ENCODE data around the gene TSPAN15.

TSPAN15 gene

DNA sequence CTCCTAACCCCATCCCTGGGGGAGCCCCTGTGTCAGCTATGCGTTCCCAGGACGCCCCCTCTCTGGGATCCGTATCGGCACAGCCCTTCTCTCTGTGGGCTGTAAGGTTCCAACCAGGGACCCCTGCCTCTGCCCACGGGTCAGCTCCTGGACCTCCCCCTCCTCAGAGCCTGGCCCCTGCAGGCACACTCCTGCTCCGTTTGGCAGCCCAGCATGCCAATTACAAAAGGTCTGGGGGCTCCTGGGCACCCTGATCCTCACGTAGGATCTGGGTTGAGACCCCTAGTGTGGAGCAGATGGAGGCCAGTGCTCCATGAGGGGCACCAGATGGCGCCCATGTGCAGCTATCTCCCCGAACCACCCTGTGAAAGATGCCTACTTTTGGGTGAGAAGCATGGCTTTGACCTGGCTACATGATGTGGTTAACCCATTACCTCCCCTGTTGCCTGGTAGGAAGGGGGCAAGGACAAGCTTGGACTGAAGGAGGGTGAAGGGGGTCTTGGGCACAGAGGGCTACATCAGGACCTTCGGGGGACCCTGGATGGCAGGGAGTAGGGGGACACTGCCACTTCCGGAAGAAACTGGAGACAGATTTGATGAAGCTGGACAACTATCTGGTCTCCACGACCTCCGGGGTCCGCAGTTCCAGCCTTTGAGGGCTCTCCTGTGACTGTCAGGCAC lies 43.5 kb upstream of the TSPAN15 start:
- Histone ChIP-seq H3K79me1 (ENCODE audit: low read length) (peaks cover 11% of the 10 kb centered on the region), H4K12ac (ENCODE audit: low read depth, low read length) (no peak overlapping the region), H2BK120ac (ENCODE audit: insufficient read depth, low read length, poor library complexity) (no peak overlapping the region), H3K14ac (ENCODE audit: low read length) (no peak overlapping the region), H3K79me2 (ENCODE audit: control insufficient read depth, insufficient read depth, low read length, poor library complexity) (no peaks in the 10 kb centered on the region), H3K23ac (ENCODE audit: low read length) (no peak overlapping the region), H3K27ac (ENCODE audit: low read depth, low read length) (no peak overlapping the region), H3K4ac (ENCODE audit: low read depth, low read length) (no peak overlapping the region), H2BK12ac (ENCODE audit: low read length) (no peak overlapping the region), H4K8ac (ENCODE audit: low read depth, low read length) (no peak overlapping the region), H3K4me3 (ENCODE audit: low read depth, low read length) (no peak overlapping the region), H3K27me3 (ENCODE audit: insufficient read depth, low read length) (no peaks in the 10 kb centered on the region), H2AK5ac (ENCODE audit: low read length) (no peak overlapping the region), H3K9ac (ENCODE audit: low read length) (no peak overlapping the region), H3K4me1 (ENCODE audit: control insufficient read depth in 1 of 2, insufficient read depth in 2 of 2, low read length in 2 of 2) (peaks cover 14 to 22% of the 10 kb centered on the region in 2 experiments), H2BK5ac (ENCODE audit: low read depth, low read length, poor library complexity) (no peak overlapping the region), H4K91ac (ENCODE audit: low read depth, low read length) (no peak overlapping the region), H2AFZ (ENCODE audit: insufficient read depth, low read length, poor library complexity) (no peak overlapping the region), H3K9me3 (ENCODE audit: insufficient read depth, low read depth, low read length) (no peaks in the 10 kb centered on the region), H3K18ac (ENCODE audit: low read length) (no peak overlapping the region), H3K36me3 (ENCODE audit: control insufficient read depth in 1 of 2, insufficient read depth in 2 of 2, low read length in 2 of 2) (peaks cover 3 to 10% of the 10 kb centered on the region in 2 experiments), H3K4me2 (ENCODE audit: low read length) (no peak overlapping the region)
- WGBS (ENCODE audit: extremely low coverage, insufficient coverage, insufficient read length) = no CpG with 5 or more reads among the region's 14 CpGs
- no peak for DNase-seq

DNA sequence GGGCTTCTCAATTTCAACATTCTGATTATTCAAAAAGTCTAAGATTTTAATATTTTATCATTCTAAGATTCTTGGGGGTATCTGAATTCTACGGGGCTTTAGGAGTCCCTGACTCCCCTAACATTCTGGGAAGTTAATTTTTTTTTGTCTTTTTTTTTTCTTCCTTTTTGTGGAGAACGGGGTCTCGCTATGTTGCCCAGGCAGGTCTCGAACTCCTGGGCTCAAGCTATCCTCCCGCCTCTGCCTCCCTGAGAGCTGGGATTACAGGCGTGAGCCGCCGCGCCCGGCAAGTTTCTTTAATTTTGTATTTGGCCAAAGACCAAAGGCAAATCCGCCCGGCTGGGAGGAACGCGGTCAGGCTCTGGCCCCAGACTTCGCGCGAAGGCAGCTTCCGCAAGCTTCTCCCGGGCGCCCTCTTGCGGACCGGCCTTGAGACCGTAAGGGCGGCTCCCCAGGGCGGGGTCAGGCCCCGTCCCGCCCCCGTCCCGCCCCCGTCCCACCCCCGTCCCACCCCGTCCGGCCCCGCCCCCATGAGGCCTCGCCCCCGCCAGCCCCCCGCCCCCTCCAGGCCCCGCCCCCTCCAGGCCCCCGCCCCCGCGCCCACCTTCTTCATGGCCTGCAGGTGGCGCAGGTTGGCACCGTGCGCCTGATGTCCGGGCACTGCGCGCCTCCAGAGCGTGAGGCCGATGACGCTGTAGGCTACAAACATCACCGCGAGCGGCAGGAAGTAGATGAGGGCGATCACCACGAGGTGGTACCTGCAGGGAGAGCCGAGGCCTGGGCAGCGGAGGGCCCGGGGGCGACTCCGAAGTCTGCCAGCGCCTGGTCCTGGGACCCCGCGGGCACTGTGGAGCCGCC lies 42.7 kb upstream of the TSPAN15 start:
- H3K18ac ChIP-seq (ENCODE audit: low read length) = peak overlapping the region; percentile 47
- no peak overlapping the region for H3K27ac ChIP-seq (ENCODE audit: low read depth, low read length)
- no peak overlapping the region for H3K4me3 ChIP-seq (ENCODE audit: low read depth, low read length)
- H4K12ac ChIP-seq (ENCODE audit: low read depth, low read length) = peak overlapping the region; percentile 76
- H2AK5ac ChIP-seq (ENCODE audit: low read length) = no peak overlapping the region
- H3K4me1 ChIP-seq (ENCODE audit: control insufficient read depth in 1 of 2, insufficient read depth in 2 of 2, low read length in 2 of 2) = peaks cover 14 to 22% of the 10 kb centered on the region in 2 experiments
- H4K8ac ChIP-seq (ENCODE audit: low read depth, low read length) = peak overlapping the region; percentile 69
- WGBS (ENCODE audit: extremely low coverage, insufficient coverage, insufficient read length) = no CpG with 5 or more reads among the region's 64 CpGs
- H3K23ac ChIP-seq (ENCODE audit: low read length) = no peak overlapping the region
- peak overlapping the region; percentile 63 for H4K91ac ChIP-seq (ENCODE audit: low read depth, low read length)
- H2AFZ ChIP-seq (ENCODE audit: insufficient read depth, low read length, poor library complexity) = peak overlapping the region; percentile 38
- H3K79me2 ChIP-seq (ENCODE audit: control insufficient read depth, insufficient read depth, low read length, poor library complexity) = no peaks in the 10 kb centered on the region
- no peak overlapping the region for H2BK5ac ChIP-seq (ENCODE audit: low read depth, low read length, poor library complexity)
- peak; percentile 85 to 97 for DNase-seq
- H2BK120ac ChIP-seq (ENCODE audit: insufficient read depth, low read length, poor library complexity) = peak overlapping the region; percentile 48
- H3K4ac ChIP-seq (ENCODE audit: low read depth, low read length) = no peak overlapping the region
- H3K9ac ChIP-seq (ENCODE audit: low read length) = no peak overlapping the region
- H2BK12ac ChIP-seq (ENCODE audit: low read length) = no peak overlapping the region
- H3K4me2 ChIP-seq (ENCODE audit: low read length) = peak overlapping the region; percentile 50
- peaks cover 11% of the 10 kb centered on the region for H3K79me1 ChIP-seq (ENCODE audit: low read length)
- no peaks in the 10 kb centered on the region for H3K9me3 ChIP-seq (ENCODE audit: insufficient read depth, low read depth, low read length)
- peaks cover 0 to 5% of the 10 kb centered on the region in 2 experiments for H3K36me3 ChIP-seq (ENCODE audit: control insufficient read depth in 1 of 2, insufficient read depth in 2 of 2, low read length in 2 of 2)
- H3K14ac ChIP-seq (ENCODE audit: low read length) = peak overlapping the region; percentile 25
- H3K27me3 ChIP-seq (ENCODE audit: insufficient read depth, low read length) = no peaks in the 10 kb centered on the region

DNA sequence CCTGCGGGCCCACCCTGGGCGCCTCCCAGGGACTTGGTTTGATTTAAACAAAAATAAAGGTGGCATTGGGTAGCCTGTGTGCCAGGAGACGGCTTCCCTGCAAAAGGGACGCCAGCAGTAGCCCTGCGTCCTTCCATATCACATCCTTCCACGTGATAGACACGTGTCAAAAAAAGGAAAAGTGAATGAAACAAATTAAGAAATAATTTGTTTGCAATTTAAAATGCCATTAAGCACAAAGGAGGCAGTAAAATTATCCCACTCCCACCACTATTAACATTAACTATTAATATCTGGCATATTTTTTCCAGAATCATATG lies 42.1 kb upstream of the TSPAN15 start:
- H3K4me2 ChIP-seq (ENCODE audit: low read length) = peak overlapping the region; percentile 50
- H2BK12ac ChIP-seq (ENCODE audit: low read length) = no peak overlapping the region
- H3K4me3 ChIP-seq (ENCODE audit: low read depth, low read length) = no peak overlapping the region
- H2AFZ ChIP-seq (ENCODE audit: insufficient read depth, low read length, poor library complexity) = peak overlapping the region; percentile 38
- H3K18ac ChIP-seq (ENCODE audit: low read length) = no peak overlapping the region
- H3K23ac ChIP-seq (ENCODE audit: low read length) = no peak overlapping the region
- no peaks in the 10 kb centered on the region for H3K79me2 ChIP-seq (ENCODE audit: control insufficient read depth, insufficient read depth, low read length, poor library complexity)
- H2AK5ac ChIP-seq (ENCODE audit: low read length) = no peak overlapping the region
- H3K36me3 ChIP-seq (ENCODE audit: control insufficient read depth in 1 of 2, insufficient read depth in 2 of 2, low read length in 2 of 2) = peaks cover 0 to 5% of the 10 kb centered on the region in 2 experiments
- H3K9ac ChIP-seq (ENCODE audit: low read length) = no peak overlapping the region
- peak overlapping the region; percentile 76 for H4K12ac ChIP-seq (ENCODE audit: low read depth, low read length)
- H2BK5ac ChIP-seq (ENCODE audit: low read depth, low read length, poor library complexity) = no peak overlapping the region
- no peaks in the 10 kb centered on the region for H3K27me3 ChIP-seq (ENCODE audit: insufficient read depth, low read length)
- DNase-seq = no peak
- WGBS (ENCODE audit: extremely low coverage, insufficient coverage, insufficient read length) = no CpG with 5 or more reads among the region's 7 CpGs
- H4K91ac ChIP-seq (ENCODE audit: low read depth, low read length) = peak overlapping the region; percentile 63
- peaks cover 11% of the 10 kb centered on the region for H3K79me1 ChIP-seq (ENCODE audit: low read length)
- H3K27ac ChIP-seq (ENCODE audit: low read depth, low read length) = no peak overlapping the region
- H3K4ac ChIP-seq (ENCODE audit: low read depth, low read length) = no peak overlapping the region
- peak overlapping the region; percentile 69 for H4K8ac ChIP-seq (ENCODE audit: low read depth, low read length)
- peak overlapping the region; percentile 25 for H3K14ac ChIP-seq (ENCODE audit: low read length)
- H2BK120ac ChIP-seq (ENCODE audit: insufficient read depth, low read length, poor library complexity) = peak overlapping the region; percentile 48
- H3K4me1 ChIP-seq (ENCODE audit: control insufficient read depth in 1 of 2, insufficient read depth in 2 of 2, low read length in 2 of 2) = peaks cover 14 to 22% of the 10 kb centered on the region in 2 experiments
- H3K9me3 ChIP-seq (ENCODE audit: insufficient read depth, low read depth, low read length) = peaks cover 2% of the 10 kb centered on the region

DNA sequence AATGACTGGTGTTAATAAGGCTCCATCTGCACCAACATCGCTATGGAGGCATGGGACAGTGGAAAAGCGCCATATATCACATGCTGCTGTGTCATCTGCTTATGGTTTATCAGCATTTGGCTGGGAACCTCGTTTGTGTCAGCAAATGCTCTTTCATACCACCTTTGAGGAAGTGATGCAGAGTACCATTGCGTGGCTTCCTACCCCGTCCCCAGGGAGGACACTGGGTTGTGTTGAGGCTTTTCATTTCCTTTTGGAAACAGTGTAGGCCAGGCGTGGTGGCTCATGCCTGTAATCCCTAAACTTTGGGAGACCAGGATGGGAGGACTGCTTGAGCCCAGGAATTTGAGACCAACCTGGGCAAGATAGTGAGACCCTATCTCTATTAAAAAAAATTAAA lies 41.3 kb upstream of the TSPAN15 start:
- Histone ChIP-seq H2AFZ (ENCODE audit: insufficient read depth, low read length, poor library complexity) (no peak overlapping the region), H4K91ac (ENCODE audit: low read depth, low read length) (peak overlapping the region; percentile 58), H3K27ac (ENCODE audit: low read depth, low read length) (no peak overlapping the region), H3K4ac (ENCODE audit: low read depth, low read length) (no peak overlapping the region), H3K4me1 (ENCODE audit: control insufficient read depth in 1 of 2, insufficient read depth in 2 of 2, low read length in 2 of 2) (peaks cover 14 to 22% of the 10 kb centered on the region in 2 experiments), H3K14ac (ENCODE audit: low read length) (no peak overlapping the region), H3K27me3 (ENCODE audit: insufficient read depth, low read length) (no peaks in the 10 kb centered on the region), H3K9ac (ENCODE audit: low read length) (no peak overlapping the region), H3K23ac (ENCODE audit: low read length) (no peak overlapping the region), H2BK12ac (ENCODE audit: low read length) (peak overlapping the region; percentile 42), H4K12ac (ENCODE audit: low read depth, low read length) (no peak overlapping the region), H3K36me3 (ENCODE audit: control insufficient read depth in 1 of 2, insufficient read depth in 2 of 2, low read length in 2 of 2) (peaks cover 0 to 3% of the 10 kb centered on the region in 2 experiments), H3K18ac (ENCODE audit: low read length) (no peak overlapping the region), H2BK5ac (ENCODE audit: low read depth, low read length, poor library complexity) (no peak overlapping the region), H3K4me3 (ENCODE audit: low read depth, low read length) (no peak overlapping the region), H3K9me3 (ENCODE audit: insufficient read depth, low read depth, low read length) (peaks cover 5% of the 10 kb centered on the region), H3K79me2 (ENCODE audit: control insufficient read depth, insufficient read depth, low read length, poor library complexity) (no peaks in the 10 kb centered on the region), H4K8ac (ENCODE audit: low read depth, low read length) (no peak overlapping the region), H3K79me1 (ENCODE audit: low read length) (peaks cover 11% of the 10 kb centered on the region), H2AK5ac (ENCODE audit: low read length) (peak overlapping the region; percentile 75), H2BK120ac (ENCODE audit: insufficient read depth, low read length, poor library complexity) (no peak overlapping the region), H3K4me2 (ENCODE audit: low read length) (no peak overlapping the region)
- peak in 1 of 2 donors; percentile 27 for DNase-seq
- no CpG with 5 or more reads among the region's 6 CpGs for WGBS (ENCODE audit: extremely low coverage, insufficient coverage, insufficient read length)

Data from trophoblast cell (in vitro differentiated cells and primary cell).